ENCODE measurements around the gene CRIM1. TPM values are rescaled to one million over a fixed set of nuclear protein-coding genes. Genes with fewer than 3 reads are reported as not detected.

CRIM1 gene
- total RNA-seq, 1 experiment from 2014 or later = 46.5 TPM

DNA sequence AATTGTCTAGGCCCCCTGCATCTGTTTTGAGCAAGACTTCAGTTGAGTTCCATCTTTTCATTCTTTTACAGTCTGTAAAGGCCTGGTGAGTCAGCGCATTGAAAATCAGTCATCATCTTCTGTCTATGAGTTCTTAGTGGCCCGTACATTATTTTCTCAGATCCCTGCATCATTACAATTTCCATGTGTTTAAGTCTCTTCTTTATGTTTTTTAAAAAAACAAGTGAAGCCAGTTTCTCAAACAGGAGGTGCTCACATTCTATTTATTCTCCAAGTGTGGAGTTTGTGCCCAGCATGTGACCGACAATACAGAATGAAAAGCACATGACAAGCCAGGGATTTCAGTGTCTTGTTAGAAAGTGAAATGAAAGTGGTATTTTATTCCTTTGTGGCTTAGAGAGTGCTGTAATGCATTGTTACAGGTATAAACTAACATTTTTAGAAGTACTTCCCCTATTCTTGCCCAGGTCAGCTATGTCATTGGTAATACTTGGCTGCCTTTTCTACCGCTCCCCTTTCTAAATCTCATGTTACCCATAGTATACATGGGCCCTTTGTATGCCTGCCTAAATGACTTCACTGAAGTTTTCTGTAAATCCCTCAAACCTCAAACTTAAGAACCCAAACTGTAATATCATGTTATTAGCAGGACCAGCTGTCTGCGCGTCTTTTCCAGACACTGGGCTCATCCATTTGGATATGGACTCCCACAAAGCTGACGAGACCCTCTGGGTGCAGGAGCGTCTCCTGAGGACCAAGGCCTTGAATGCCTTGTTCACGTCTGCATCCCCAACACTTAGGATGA is 174.8 kb downstream of the CRIM1 start:
- intact Hi-C loops (cut with micrococcal nuclease; ENCODE audit: unreplicated experiment) = no loop called here
- BruUV-seq (replicated peaks) = no TSS peak

DNA sequence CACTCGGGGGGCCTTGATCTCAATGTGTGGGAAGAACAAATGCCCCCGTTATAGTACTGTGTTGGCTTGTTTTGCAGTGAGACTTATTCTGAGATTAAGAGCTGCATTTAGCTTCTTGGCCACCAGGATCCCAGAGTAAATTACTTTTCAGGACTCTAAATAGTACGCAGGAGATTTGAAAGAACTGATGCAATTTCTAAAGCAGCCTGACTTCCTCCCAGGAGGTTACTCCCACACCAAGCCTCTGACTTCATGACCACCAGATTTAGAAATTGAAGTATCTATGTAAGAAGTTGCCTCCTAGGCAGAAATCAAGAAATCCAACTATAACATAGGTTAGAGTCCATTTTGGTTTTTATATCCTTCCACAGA is 175.4 kb downstream of the CRIM1 start:
- intact Hi-C loops (cut with micrococcal nuclease; ENCODE audit: unreplicated experiment) = no loop called here
- Histone ChIP-seq H3K4me3 (ENCODE audit: low read depth, low read length, poor library complexity, severe bottlenecking) (no peak overlapping the region), H3K36me3 (ENCODE audit: insufficient read depth, low read length, poor library complexity, severe bottlenecking) (no peaks in the 10 kb centered on the region), H3K9me3 (ENCODE audit: low read depth, low read length, poor library complexity, severe bottlenecking) (no peaks in the 10 kb centered on the region), H3K4me1 (ENCODE audit: insufficient read depth, low read length, poor library complexity, severe bottlenecking) (peaks cover 22% of the 10 kb centered on the region), H3K27me3 (replicated peaks; ENCODE audit: insufficient read depth, low read depth, low read length, poor library complexity) (no peaks in the 10 kb centered on the region), H3K27ac (ENCODE audit: low read depth, low read length, poor library complexity, severe bottlenecking) (peak overlapping the region; percentile 8)
- POLR2A ChIA-PET (ENCODE audit: low non-redundant PET) = interaction anchor here (0.6 kb wide), 2 partner anchors 243 to 407 kb away, joined by 3 read pairs; no protein-coding TSS in a partner anchor
- peak; percentile 24; the same call in 1 of the 2 replicates for TF ChIP-seq CTCF (conservative IDR thresholded peaks at IDR 0.05; ENCODE audit: low read depth, low read length)
- TF ChIP-seq EZH2 (IDR thresholded peaks at IDR 0.05; ENCODE audit: borderline replicate concordance, low read depth, low read length, poor library complexity, severe bottlenecking) = no peak
- peak; percentile 79 for DNase-seq (ENCODE audit: low spot score)
- BruUV-seq (replicated peaks) = no TSS peak
- CTCF ChIA-PET = interaction anchor here (0.7 kb wide), 1 partner anchor 9 kb away, joined by 5 read pairs; no protein-coding TSS in a partner anchor

More for the DNA sequence above, 174.8 kb downstream of the CRIM1 start:
- H3K27me3 ChIP-seq (replicated peaks; ENCODE audit: insufficient read depth, low read depth, low read length, poor library complexity) = no peaks in the 10 kb centered on the region
- H3K9me3 ChIP-seq (ENCODE audit: low read depth, low read length, poor library complexity, severe bottlenecking) = no peaks in the 10 kb centered on the region
- DNase-seq (ENCODE audit: low spot score) = peak; percentile 64
- H3K4me1 ChIP-seq (ENCODE audit: insufficient read depth, low read length, poor library complexity, severe bottlenecking) = peaks cover 22% of the 10 kb centered on the region
- POLR2A ChIA-PET (ENCODE audit: low non-redundant PET) = interaction anchor here (0.6 kb wide), 1 partner anchor 406 kb away, joined by 3 read pairs; no protein-coding TSS in a partner anchor
- CTCF ChIA-PET = interaction anchor here (0.7 kb wide), 1 partner anchor 9 kb away, joined by 5 read pairs; no protein-coding TSS in a partner anchor
- TF ChIP-seq EZH2 (IDR thresholded peaks at IDR 0.05; ENCODE audit: borderline replicate concordance, low read depth, low read length, poor library complexity, severe bottlenecking) = no peak
- no peak for TF ChIP-seq CTCF (conservative IDR thresholded peaks at IDR 0.05; ENCODE audit: low read depth, low read length)
- peak overlapping the region; percentile 8 for H3K27ac ChIP-seq (ENCODE audit: low read depth, low read length, poor library complexity, severe bottlenecking)
- H3K36me3 ChIP-seq (ENCODE audit: insufficient read depth, low read length, poor library complexity, severe bottlenecking) = no peaks in the 10 kb centered on the region
- H3K4me3 ChIP-seq (ENCODE audit: low read depth, low read length, poor library complexity, severe bottlenecking) = no peak overlapping the region

- intact Hi-C loops (cut with micrococcal nuclease; ENCODE audit: unreplicated experiment) = no loop called here
- Histone ChIP-seq H3K36me3 (ENCODE audit: insufficient read depth, low read length, poor library complexity, severe bottlenecking) (no peaks in the 10 kb centered on the region), H3K27ac (ENCODE audit: low read depth, low read length, poor library complexity, severe bottlenecking) (no peak overlapping the region), H3K4me3 (ENCODE audit: low read depth, low read length, poor library complexity, severe bottlenecking) (no peak overlapping the region), H3K9me3 (ENCODE audit: low read depth, low read length, poor library complexity, severe bottlenecking) (no peaks in the 10 kb centered on the region), H3K4me1 (ENCODE audit: insufficient read depth, low read length, poor library complexity, severe bottlenecking) (peaks cover 21% of the 10 kb centered on the region), H3K27me3 (replicated peaks; ENCODE audit: insufficient read depth, low read depth, low read length, poor library complexity) (no peaks in the 10 kb centered on the region)
- POLR2A ChIA-PET (ENCODE audit: low non-redundant PET) = no interaction called here
- no TSS peak for BruUV-seq (replicated peaks)
- TF ChIP-seq EZH2 (IDR thresholded peaks at IDR 0.05; ENCODE audit: borderline replicate concordance, low read depth, low read length, poor library complexity, severe bottlenecking) (no peak), CTCF (conservative IDR thresholded peaks at IDR 0.05; ENCODE audit: low read depth, low read length) (no peak)
- no peak for DNase-seq (ENCODE audit: low spot score)
- CTCF ChIA-PET = no interaction called here
Observed at GRCh38 chr2:36534275-36534799, 178.8 kb downstream of the CRIM1 start.

Data from A673 (cell line).